AG09309 (cell line): ENCODE data around the gene FILIP1.

Experiments used
- DNase-seq: peaks from one replicate; pipeline ENCODE4 v3.0.0-alpha.2; 2010; ENCODE audit warnings: low read depth
- H3K4me3 ChIP-seq: 2 replicates; pipeline ENCODE4 v1.5.1; 2011; ENCODE audit warnings: mild to moderate bottlenecking, low read depth, low read length, moderate library complexity; ENCODE audit not compliant: control insufficient read depth
- TF ChIP-seq, protein P1 (sequence below): IDR thresholded peaks from 2 replicates; pipeline ENCODE4 v1.5.1; 2011; ENCODE audit warnings: mild to moderate bottlenecking, low read depth, low read length, inconsistent platforms; ENCODE audit not compliant: insufficient read depth, control insufficient read depth; ENCODE audit errors: missing control alignments

Gene FILIP1

DNA sequence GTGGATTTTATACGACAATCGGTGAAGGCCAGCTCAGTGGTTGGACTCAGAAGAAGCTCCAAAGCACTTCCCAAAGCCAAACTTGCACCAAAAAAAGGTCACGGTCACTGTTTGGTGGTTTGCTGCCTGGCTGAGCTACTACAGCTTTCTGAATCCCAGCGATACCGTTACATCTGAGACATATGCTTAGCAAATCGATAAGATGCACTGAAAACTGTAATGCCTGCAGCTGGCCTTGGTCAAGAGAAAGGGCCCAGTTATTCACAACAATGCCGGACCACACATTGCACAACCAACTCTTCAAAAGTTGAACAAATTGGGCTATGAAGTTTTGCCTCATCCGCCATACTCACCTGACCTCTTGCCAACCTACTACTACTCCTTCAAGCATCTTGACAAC is 70.2 kb downstream of the FILIP1 start:
- no peak for DNase-seq

GRCh38 chr6:75422024-75422639 is 71.5 kb downstream of the FILIP1 start:
- no peak for DNase-seq
- no peak overlapping the region for H3K4me3 ChIP-seq

More for the DNA sequence above, 70.2 kb downstream of the FILIP1 start:
- H3K4me3 ChIP-seq = no peak overlapping the region
- TF ChIP-seq, protein P1, sequence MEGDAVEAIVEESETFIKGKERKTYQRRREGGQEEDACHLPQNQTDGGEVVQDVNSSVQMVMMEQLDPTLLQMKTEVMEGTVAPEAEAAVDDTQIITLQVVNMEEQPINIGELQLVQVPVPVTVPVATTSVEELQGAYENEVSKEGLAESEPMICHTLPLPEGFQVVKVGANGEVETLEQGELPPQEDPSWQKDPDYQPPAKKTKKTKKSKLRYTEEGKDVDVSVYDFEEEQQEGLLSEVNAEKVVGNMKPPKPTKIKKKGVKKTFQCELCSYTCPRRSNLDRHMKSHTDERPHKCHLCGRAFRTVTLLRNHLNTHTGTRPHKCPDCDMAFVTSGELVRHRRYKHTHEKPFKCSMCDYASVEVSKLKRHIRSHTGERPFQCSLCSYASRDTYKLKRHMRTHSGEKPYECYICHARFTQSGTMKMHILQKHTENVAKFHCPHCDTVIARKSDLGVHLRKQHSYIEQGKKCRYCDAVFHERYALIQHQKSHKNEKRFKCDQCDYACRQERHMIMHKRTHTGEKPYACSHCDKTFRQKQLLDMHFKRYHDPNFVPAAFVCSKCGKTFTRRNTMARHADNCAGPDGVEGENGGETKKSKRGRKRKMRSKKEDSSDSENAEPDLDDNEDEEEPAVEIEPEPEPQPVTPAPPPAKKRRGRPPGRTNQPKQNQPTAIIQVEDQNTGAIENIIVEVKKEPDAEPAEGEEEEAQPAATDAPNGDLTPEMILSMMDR = no peak

DNA sequence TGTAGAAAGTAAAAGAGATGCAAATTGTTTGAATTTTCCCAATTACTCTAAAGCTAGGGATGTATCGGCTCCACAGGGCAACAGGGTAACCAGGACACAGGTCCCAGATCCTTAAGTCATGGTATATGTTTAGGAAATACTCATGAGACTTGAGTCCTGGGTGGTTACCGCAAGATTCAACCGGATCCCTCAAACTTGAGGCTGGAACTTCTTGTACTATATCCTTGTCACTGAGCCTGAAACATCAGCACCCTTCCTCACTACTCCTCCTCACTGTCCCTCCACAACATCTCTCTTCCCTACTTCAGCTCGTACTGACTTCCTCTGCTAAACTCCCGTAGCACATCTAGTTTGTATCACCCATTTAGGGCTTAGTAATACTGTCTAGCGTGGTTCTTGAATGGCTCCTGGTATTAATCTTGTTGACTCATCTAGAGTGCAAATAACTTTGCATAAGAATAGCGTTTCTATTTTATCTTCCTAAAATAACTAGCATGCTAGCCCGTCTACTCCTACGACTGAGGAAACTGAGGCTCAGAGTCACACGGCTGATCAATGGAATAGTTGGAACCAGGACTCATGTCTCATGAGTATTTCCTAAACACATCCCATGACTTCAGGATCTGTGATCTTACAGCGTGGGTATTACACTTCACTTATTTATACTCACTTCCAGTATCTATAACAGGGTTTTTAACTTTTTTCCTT is 72.1 kb downstream of the FILIP1 start:
- TF ChIP-seq, protein P1 = no peak
- H3K4me3 ChIP-seq = no peak overlapping the region
- DNase-seq = no peak

More at GRCh38 chr6:75422024-75422639, 71.5 kb downstream of the FILIP1 start:
- TF ChIP-seq, protein P1 = no peak

- no peak overlapping the region for H3K4me3 ChIP-seq
- DNase-seq = no peak
- TF ChIP-seq, protein P1 = no peak
Measured at GRCh38 chr6:75419980-75420379, 73.6 kb downstream of the FILIP1 start.

DNA sequence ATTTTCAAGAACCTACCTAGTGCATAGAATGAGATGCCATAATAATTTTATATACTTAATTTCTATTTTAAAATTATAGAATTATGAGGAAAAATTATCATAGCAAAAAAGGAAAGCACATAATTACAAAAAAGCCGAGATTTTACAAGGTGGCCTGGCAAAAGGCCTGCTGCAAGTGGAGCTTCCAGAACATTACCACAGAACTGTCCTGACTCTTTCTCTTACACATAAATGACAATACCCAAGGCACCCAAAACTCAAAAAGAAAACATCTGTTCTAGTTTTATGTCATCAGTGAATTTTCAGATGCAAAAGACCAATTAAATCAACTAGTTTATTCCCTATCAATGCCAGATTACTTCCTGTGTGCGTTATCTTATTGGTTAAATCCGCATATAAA is 74.2 kb downstream of the FILIP1 start:
- DNase-seq = no peak
- no peak overlapping the region for H3K4me3 ChIP-seq
- TF ChIP-seq, protein P1 = no peak

GRCh38 chr6:75418233-75418632 is 75.4 kb downstream of the FILIP1 start:
- TF ChIP-seq, protein P1 = no peak
- H3K4me3 ChIP-seq = no peak overlapping the region
- DNase-seq = no peak
